Esophagus muscularis mucosa (tissue), 4 donors: ENCODE data around the gene PNMA6E. TPM values are rescaled to one million over a fixed set of nuclear protein-coding genes. Genes with fewer than 3 reads are reported as not detected.

Source experiments
- DNase-seq: peaks from one replicate; pipeline ENCODE4 v3.0.0-alpha.2; 2017; ENCODE audit errors: extremely low spot score
- H3K27ac ChIP-seq, 4 donors: fragments of 200-600 bp; sonication (generic); replicated peaks in 1 of 4; 1 replicate in 3 of 4; 2 replicates in 1 of 4; pipeline ENCODE4 v1.5.1; 2016 to 2019; ENCODE audit warnings: mild to moderate bottlenecking in 1 of 4
- H3K27me3 ChIP-seq, 4 donors: fragments of 200-600 bp; sonication (generic); one replicate each; pipeline versions ENCODE4 v1.5.1 to v1.6.0; 2016 to 2019
- H3K36me3 ChIP-seq, 4 donors: fragments of 200-600 bp; sonication (generic); one replicate each; pipeline ENCODE4 v1.5.1; 2016 to 2019
- H3K4me1 ChIP-seq, 4 donors: fragments of 200-600 bp; sonication (generic); one replicate each; pipeline ENCODE4 v1.5.1; 2016 to 2019
- H3K4me3 ChIP-seq, 4 donors: fragments of 200-600 bp; sonication (generic); 1 replicate in 2 of 4; 2 replicates in 2 of 4; pipeline ENCODE4 v1.5.1; 2016 to 2019; ENCODE audit warnings: mild to moderate bottlenecking in 4 of 4, moderate library complexity in 1 of 4
- H3K9me3 ChIP-seq, 4 donors: fragments of 200-600 bp; sonication (generic); 1 replicate in 3 of 4; 2 replicates in 1 of 4; pipeline ENCODE4 v1.5.1; 2016 to 2019
- EP300 ChIP-seq: sonication (generic); formaldehyde crosslinking; IDR thresholded peaks from one replicate; pipeline ENCODE4 v1.6.1; 2017; ENCODE audit warnings: antibody characterized with exemption
- POLR2A ChIP-seq: fragments of 450-650 bp; IDR thresholded peaks from one replicate; pipeline ENCODE4 v1.6.1; 2017; ENCODE audit warnings: antibody characterized with exemption, moderate library complexity, mild to moderate bottlenecking, low read depth
- POLR2AphosphoS5 ChIP-seq, 2 donors: sonication (generic); formaldehyde crosslinking; IDR thresholded peaks; one replicate each; pipeline ENCODE4 v1.6.1; 2017; ENCODE audit warnings: antibody characterized with exemption in 2 of 2
- WGBS: methylation state at CpG from one replicate; pipeline ENCODE4 v1.1.5; 2018; 5-methylcytosine and 5-hydroxymethylcytosine counted together
- intact Hi-C: fragments of 100-400 bp; cut with DNase I; formaldehyde crosslinking; loops from one replicate; pipeline ENCODE4 v1.15.1; 2023
- total RNA-seq, 4 donors: library from RNA; depleted of rRNA; stranded (reverse); fragments of >200 nt; gene quantifications; one replicate each; pipeline versions ENCODE4 v1.1.0 to v1.2.1, GENCODE V29; 2016
- TF ChIP-seq, protein P1 (sequence below), 3 experiments: fragments of 200-600 bp in 2 of 3; fragments of 450-650 bp in 1 of 3; sonication (generic) in 2 of 3; IDR thresholded peaks; one replicate each; pipeline ENCODE4 v1.5.1; 2017 to 2019; ENCODE audit warnings: antibody characterized with exemption in 3 of 3, mild to moderate bottlenecking in 2 of 3, moderate library complexity in 1 of 3

Gene PNMA6E
- total RNA-seq, 4 donors from 2014 or later: not detected

DNA sequence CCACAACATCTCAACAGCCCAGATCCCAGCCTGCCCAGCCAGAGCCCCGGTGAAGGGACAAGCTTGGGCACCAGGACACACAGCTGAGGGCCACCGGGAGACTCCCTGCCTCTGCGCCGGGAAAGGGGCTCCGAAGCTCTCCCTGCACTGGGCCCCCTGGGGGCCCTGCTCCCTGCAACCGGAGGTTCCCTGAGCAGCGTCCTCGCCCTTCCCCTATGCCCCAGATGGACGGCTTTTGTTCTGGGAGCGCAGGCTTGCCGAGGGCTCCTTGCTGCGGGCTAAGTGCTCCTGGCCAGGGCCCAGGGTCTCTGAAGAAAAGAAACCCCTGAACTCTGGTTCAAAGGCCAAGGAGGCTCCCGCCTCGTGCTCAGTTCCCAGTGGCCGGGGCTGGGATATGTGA is 9.2 kb upstream of the PNMA6E start:
- no peak for DNase-seq
- Histone ChIP-seq H3K4me1 (peaks cover 0 to 18% (median 17%) of the 10 kb centered on the region in 4 donors), H3K4me3 (no peak overlapping the region), H3K36me3 (no peaks in the 10 kb centered on the region), H3K27ac (no peak overlapping the region), H3K27me3 (no peaks in the 10 kb centered on the region), H3K9me3 (no peaks in the 10 kb centered on the region)
- no peak for TF ChIP-seq POLR2A
- TF ChIP-seq, protein P1, sequence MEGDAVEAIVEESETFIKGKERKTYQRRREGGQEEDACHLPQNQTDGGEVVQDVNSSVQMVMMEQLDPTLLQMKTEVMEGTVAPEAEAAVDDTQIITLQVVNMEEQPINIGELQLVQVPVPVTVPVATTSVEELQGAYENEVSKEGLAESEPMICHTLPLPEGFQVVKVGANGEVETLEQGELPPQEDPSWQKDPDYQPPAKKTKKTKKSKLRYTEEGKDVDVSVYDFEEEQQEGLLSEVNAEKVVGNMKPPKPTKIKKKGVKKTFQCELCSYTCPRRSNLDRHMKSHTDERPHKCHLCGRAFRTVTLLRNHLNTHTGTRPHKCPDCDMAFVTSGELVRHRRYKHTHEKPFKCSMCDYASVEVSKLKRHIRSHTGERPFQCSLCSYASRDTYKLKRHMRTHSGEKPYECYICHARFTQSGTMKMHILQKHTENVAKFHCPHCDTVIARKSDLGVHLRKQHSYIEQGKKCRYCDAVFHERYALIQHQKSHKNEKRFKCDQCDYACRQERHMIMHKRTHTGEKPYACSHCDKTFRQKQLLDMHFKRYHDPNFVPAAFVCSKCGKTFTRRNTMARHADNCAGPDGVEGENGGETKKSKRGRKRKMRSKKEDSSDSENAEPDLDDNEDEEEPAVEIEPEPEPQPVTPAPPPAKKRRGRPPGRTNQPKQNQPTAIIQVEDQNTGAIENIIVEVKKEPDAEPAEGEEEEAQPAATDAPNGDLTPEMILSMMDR (IDR thresholded peaks at IDR 0.05): no peak
- TF ChIP-seq POLR2AphosphoS5 (IDR thresholded peaks at IDR 0.05): no peak
- no peak for TF ChIP-seq EP300
- intact Hi-C loops: no loop called here
- 87% methylated on average over 15 of the region's 15 CpGs for WGBS

DNA sequence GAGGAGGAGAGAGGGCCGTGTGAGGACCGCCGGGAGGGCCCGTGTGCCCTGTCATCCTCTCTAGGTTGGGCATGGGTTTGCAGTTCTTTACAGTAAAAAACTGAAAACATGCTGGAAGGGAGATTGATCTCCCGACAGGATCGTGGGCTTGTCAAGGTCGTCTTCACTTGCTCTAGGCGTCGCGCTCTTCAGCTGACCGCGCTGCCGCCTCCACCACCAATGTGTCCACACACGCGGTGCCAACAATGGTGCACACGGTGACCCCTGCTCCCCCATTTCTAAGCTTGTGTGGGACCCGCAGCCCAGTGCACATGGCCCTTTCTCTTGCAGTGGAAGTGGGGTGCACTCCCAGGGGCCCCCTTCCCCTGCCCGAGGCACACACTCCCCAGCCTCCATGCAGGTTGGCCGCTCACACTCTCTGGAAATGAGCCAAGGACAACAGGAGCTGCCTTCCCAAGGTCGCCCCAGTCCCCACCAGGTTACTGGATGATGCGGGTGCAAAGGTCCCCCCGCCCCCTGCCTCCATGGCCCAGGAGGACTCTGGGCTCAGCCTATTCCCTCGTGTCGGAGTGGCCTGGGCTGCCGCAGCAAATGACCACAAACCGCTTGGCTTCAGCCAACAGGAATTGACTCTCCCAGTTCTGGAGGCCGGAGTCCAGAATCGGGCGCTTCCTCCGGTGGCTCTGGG is 8.4 kb upstream of the PNMA6E start:
- H3K36me3 ChIP-seq: no peaks in the 10 kb centered on the region
- intact Hi-C loops: no loop called here
- DNase-seq: no peak
- H3K27me3 ChIP-seq: no peaks in the 10 kb centered on the region
- H3K4me3 ChIP-seq: no peak overlapping the region
- TF ChIP-seq POLR2A (no peak), EP300 (no peak), POLR2AphosphoS5 (IDR thresholded peaks at IDR 0.05) (no peak)
- TF ChIP-seq, protein P1 (IDR thresholded peaks at IDR 0.05): no peak
- WGBS: 87% methylated on average over 18 of the region's 30 CpGs
- no peak overlapping the region for H3K27ac ChIP-seq
- no peaks in the 10 kb centered on the region for H3K9me3 ChIP-seq
- H3K4me1 ChIP-seq: peaks cover 0 to 18% (median 17%) of the 10 kb centered on the region in 4 donors

DNA sequence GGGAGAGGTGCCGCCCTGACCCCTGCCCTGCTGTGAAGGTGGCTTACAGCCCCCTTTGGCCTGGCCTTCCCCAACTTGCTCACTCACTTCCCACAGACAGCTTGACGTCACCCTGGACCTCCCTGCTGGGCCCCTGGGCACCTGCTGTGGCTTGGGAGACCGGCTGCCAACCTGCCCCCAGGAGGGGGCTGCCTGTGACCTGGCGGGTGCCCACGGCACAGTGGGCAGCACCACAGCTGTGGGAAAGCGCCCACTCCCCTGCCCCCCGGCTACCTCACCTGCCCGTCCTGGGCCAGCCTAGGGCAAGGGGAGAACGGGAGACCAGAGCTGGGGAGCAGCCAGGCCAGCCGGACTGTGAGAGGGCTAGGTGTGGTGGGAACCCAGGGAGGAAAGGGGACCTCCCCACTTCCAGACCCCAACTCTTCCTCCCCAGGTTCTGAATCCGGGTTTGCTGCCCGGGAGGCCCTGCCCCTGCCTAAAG is 7.8 kb upstream of the PNMA6E start:
- Histone ChIP-seq H3K27ac (no peak overlapping the region), H3K4me3 (no peak overlapping the region), H3K9me3 (no peaks in the 10 kb centered on the region), H3K36me3 (no peaks in the 10 kb centered on the region), H3K4me1 (peaks cover 0 to 18% (median 17%) of the 10 kb centered on the region in 4 donors), H3K27me3 (no peaks in the 10 kb centered on the region)
- 86% methylated on average over 4 of the region's 12 CpGs for WGBS
- TF ChIP-seq POLR2AphosphoS5 (IDR thresholded peaks at IDR 0.05) (no peak), POLR2A (no peak), EP300 (no peak)
- TF ChIP-seq, protein P1 (IDR thresholded peaks at IDR 0.05): no peak
- intact Hi-C loops: no loop called here
- no peak for DNase-seq

DNA sequence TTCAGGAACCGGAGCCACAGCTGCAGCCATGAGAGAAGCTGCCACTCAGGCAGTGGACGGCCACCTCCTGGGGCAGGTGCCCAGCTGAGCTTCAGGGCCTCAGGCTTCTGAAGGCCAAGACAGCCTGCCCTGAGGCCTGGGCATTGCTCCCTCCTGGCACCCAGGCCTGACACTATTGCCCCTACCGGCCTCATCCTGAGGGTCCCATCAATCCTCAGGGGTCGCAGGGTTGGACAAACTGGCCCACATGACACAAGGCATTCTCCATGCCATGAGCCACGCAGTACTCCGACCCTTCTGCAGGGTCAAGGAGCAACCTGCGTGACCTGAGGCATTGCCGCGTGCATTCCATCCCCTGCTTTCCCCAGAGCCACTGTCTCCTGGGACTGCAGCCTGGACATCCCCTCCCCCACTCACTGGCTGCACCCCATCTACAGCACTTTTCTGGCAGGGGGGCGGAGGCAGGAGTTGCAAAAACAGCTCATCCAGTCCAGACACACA is 7.1 kb upstream of the PNMA6E start:
- H3K27me3 ChIP-seq: no peaks in the 10 kb centered on the region
- no peak overlapping the region for H3K4me3 ChIP-seq
- H3K27ac ChIP-seq: no peak overlapping the region
- no peak for DNase-seq
- no peaks in the 10 kb centered on the region for H3K36me3 ChIP-seq
- WGBS: 83% methylated on average over 9 of the region's 10 CpGs
- TF ChIP-seq, protein P1 (IDR thresholded peaks at IDR 0.05): no peak
- TF ChIP-seq EP300 (no peak), POLR2AphosphoS5 (IDR thresholded peaks at IDR 0.05) (no peak), POLR2A (no peak)
- peaks cover 0 to 18% (median 17%) of the 10 kb centered on the region in 4 donors for H3K4me1 ChIP-seq
- intact Hi-C loops: no loop called here
- H3K9me3 ChIP-seq: no peaks in the 10 kb centered on the region
